ENCODE data around the gene SULF2. TPM values are rescaled to one million over a fixed set of nuclear protein-coding genes. Genes with fewer than 3 reads are reported as not detected.

The SULF2 gene
- total RNA-seq, 1 donor from 2014 or later = 32.9 TPM

DNA sequence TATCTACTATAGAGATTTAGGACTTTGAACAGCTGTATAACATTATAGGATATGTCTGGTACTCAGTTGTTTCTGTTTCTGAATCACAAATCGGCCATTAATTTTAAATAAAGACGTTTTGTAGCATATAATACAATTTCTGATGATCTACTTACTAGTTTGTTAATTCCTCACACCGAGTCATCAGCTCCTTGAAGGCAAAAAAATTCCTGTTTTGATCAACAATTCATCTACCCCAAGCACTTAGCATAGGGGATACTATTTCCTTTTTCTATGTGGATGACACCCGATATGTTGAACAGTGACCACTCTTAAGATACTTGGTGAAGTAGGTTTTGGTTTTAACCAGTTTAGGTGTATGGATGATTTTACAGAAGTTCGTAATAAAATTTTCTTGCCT, 176.3 kb downstream of the SULF2 start:
- no peak overlapping the region for H3K9ac ChIP-seq (ENCODE audit: low read depth in 1 of 3, low read length in 3 of 3)
- no peaks in the 10 kb centered on the region for H3K36me3 ChIP-seq (ENCODE audit: control insufficient read depth in 3 of 3, insufficient read depth in 3 of 3, low read length in 3 of 3)
- no peak overlapping the region for H3K27ac ChIP-seq (ENCODE audit: low read depth, low read length)
- peaks cover 0 to 6% (median 0%) of the 10 kb centered on the region in 3 donors for H3K4me1 ChIP-seq (ENCODE audit: control insufficient read depth in 3 of 3, insufficient read depth in 3 of 3, low read length in 3 of 3)
- no peaks in the 10 kb centered on the region for H3K27me3 ChIP-seq (ENCODE audit: control insufficient read depth in 3 of 3, insufficient read depth in 3 of 3, low read length in 3 of 3)
- no peak overlapping the region for H3K4me3 ChIP-seq (ENCODE audit: low read length in 3 of 3)
- H3K9me3 ChIP-seq (ENCODE audit: control insufficient read depth in 3 of 3, low read length in 3 of 3) = no peaks in the 10 kb centered on the region

Small RNA genes within 50 kb of the gene (small RNA-seq; reads per million reads assigned to genes)
- gene RNU7-173P = not detected

Measured in skeletal muscle tissue (tissue), 5 donors.